Right lobe of liver (tissue), 6 donors: ENCODE results near the gene ADGRL3. TPM values are rescaled to one million over a fixed set of nuclear protein-coding genes. Genes with fewer than 3 reads are reported as not detected.

Source experiments
- ATAC-seq, 4 donors: fragments of 200-7000 bp; cut with Tn5 transposase; one replicate each; pipeline ENCODE4 v1.9.1; 2020; ENCODE audit warnings: mild to moderate bottlenecking in 4 of 4, moderate library complexity in 4 of 4
- DNase-seq, 3 donors: peaks; one replicate each; pipeline ENCODE4 v3.0.0-alpha.2; 2020
- H3K27ac ChIP-seq, 3 donors: fragments of 200-600 bp; one replicate each; pipeline ENCODE4 v1.8.0; 2022
- H3K27me3 ChIP-seq, 2 donors: fragments of 200-600 bp; one replicate each; pipeline ENCODE4 v1.8.0; 2022
- H3K36me3 ChIP-seq, 4 donors: fragments of 200-600 bp; sonication (generic) in 1 of 4; one replicate each; pipeline versions ENCODE4 v1.5.1 to v1.8.0; 2017 to 2022; ENCODE audit warnings: control low read depth in 1 of 4
- H3K4me1 ChIP-seq, 4 donors: fragments of 200-600 bp; sonication (generic) in 1 of 4; one replicate each; pipeline versions ENCODE4 v1.5.1 to v1.8.0; 2017 to 2022; ENCODE audit warnings: control low read depth in 1 of 4
- H3K4me3 ChIP-seq, 3 donors: fragments of 200-600 bp; one replicate each; pipeline ENCODE4 v1.8.0; 2022
- H3K9me3 ChIP-seq, 4 donors: fragments of 200-600 bp; sonication (generic) in 1 of 4; one replicate each; pipeline versions ENCODE4 v1.5.1 to v1.8.0; 2017 to 2022; ENCODE audit warnings: control low read depth in 1 of 4
- CTCF ChIP-seq, 4 donors: fragments of 200-600 bp in 3 of 4; fragments of 450-650 bp in 1 of 4; IDR thresholded peaks; one replicate each; pipeline versions ENCODE4 v1.5.1 to v1.8.0; 2016 to 2022; ENCODE audit warnings: antibody characterized with exemption in 4 of 4, mild to moderate bottlenecking in 2 of 4
- POLR2A ChIP-seq: fragments of 450-650 bp; IDR thresholded peaks from one replicate; pipeline ENCODE4 v1.6.1; 2017; ENCODE audit warnings: antibody characterized with exemption, mild to moderate bottlenecking
- WGBS: methylation state at CpG from one replicate; pipeline ENCODE4 v1.1.6; 2018; ENCODE audit warnings: low coverage, low lambda C conversion rate; ENCODE audit not compliant: insufficient coverage; ENCODE audit errors: missing lambda C conversion rate; 5-methylcytosine and 5-hydroxymethylcytosine counted together
- intact Hi-C, 2 donors: fragments of 100-400 bp; cut with DNase I; formaldehyde crosslinking; loops; one replicate each; pipeline versions ENCODE4 v1.11.2 to v1.14.1; 2022
- total RNA-seq, 6 experiments: library from RNA; depleted of rRNA in 2 of 6; stranded (reverse); fragments of >200 nt in 2 of 6; fragmentation: NEBNext Ultra II Directional in 3 of 6; extraction: Animal tissue kit (Norgen Biotek cat#: 25700) in 3 of 6; gene quantifications; one replicate each; pipeline versions ENCODE4 v1.1.0 to v1.2.4, GENCODE V29; 2016 to 2023
- donor health status: DM: no; HTN: yes; CAD: no.
- donor health status: DM: no; HTN: no; CAD: no.
- donor health status: DM: no; HTN: no; CAD: no.
- donor health status: DM: no; HTN: yes; CAD: no.
- donor health status: DM: no; HTN: yes; CAD: no.

Gene ADGRL3
- total RNA-seq, 6 experiments from 2014 or later = 0.06 to 1.1 (median 0.35) TPM

DNA sequence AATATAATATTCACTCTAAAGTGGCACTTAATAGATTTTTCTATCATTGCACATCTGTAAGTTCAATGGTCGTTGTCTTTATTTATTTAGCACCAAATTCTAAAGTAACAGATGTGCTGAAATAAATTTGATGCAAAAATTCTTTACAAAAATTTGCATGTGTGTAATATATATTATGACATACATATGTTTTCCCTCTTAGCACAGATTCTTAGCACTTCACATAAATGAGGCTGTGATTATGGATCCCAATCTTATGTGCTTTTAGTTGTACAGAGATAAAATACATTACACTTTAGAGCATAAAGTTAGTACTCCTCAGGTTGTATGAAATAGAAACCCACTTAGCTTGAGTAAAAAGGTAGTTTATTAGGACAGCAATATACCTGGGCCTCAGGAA lies 915.1 kb downstream of the ADGRL3 start:
- DNase-seq (no peak), ATAC-seq (no peak)
- Histone ChIP-seq H3K27ac (no peak overlapping the region), H3K4me3 (no peak overlapping the region), H3K9me3 (no peaks in the 10 kb centered on the region), H3K4me1 (no peaks in the 10 kb centered on the region), H3K36me3 (no peaks in the 10 kb centered on the region), H3K27me3 (no peaks in the 10 kb centered on the region)
- WGBS = 48% methylated on average over 1 of the region's 1 CpG
- TF ChIP-seq POLR2A = no peak
- no peak for TF ChIP-seq CTCF (IDR thresholded peaks at IDR 0.05)
- intact Hi-C loops = no loop called here

DNA sequence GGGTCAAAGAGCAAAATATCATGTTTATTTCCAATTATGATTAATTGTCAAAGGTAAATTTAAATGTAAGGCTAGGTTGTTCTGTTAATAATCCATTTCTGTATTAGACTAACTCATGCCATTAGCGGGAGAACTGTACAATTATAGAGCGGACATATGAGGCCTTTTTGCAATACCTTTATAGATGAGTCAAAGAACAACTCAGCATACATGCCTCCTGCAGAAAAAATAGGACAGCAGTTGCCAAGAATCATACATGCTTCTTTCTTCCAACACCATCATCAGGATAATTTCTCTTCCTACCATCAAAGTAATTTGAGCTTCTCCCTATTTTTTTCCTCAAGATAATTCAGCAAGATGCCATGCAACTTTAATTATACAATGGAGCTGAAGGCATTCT lies 917.8 kb downstream of the ADGRL3 start:
- DNase-seq = no peak
- H3K36me3 ChIP-seq = no peaks in the 10 kb centered on the region
- WGBS = 63% methylated on average over 2 of the region's 2 CpGs

DNA sequence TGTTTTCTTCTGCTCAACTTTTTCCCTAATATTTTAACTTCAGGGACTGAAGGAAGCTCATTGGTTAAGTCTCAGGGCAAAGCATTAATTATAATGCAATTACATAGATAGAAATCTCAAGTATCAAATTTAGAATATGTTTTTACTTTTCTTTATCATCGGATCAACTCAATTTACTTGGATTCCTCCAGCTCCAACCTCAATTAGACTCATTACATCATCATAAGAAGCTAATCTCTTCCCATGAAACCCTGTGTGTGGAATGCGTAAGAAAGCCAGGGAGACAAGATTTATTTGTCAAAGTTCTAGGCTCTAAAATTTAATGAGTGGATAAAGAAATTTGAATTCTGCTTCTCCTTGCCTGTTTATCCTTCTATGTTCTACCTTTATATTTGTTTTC lies 918.4 kb downstream of the ADGRL3 start:
- ATAC-seq (no peak), DNase-seq (no peak)
- WGBS = 66% methylated on average over 2 of the region's 2 CpGs
- intact Hi-C loops = no loop called here
- H3K4me1 ChIP-seq = no peaks in the 10 kb centered on the region
- H3K9me3 ChIP-seq = no peaks in the 10 kb centered on the region
- no peaks in the 10 kb centered on the region for H3K27me3 ChIP-seq
- no peak overlapping the region for H3K4me3 ChIP-seq
- no peaks in the 10 kb centered on the region for H3K36me3 ChIP-seq
- TF ChIP-seq CTCF (IDR thresholded peaks at IDR 0.05) (no peak), POLR2A (no peak)
- no peak overlapping the region for H3K27ac ChIP-seq

More for the DNA sequence above, 917.8 kb downstream of the ADGRL3 start:
- Histone ChIP-seq H3K9me3 (no peaks in the 10 kb centered on the region), H3K4me1 (no peaks in the 10 kb centered on the region), H3K27me3 (no peaks in the 10 kb centered on the region), H3K4me3 (no peak overlapping the region), H3K27ac (no peak overlapping the region)
- TF ChIP-seq CTCF (IDR thresholded peaks at IDR 0.05) (no peak), POLR2A (no peak)
- ATAC-seq = no peak
- intact Hi-C loops = no loop called here

DNA sequence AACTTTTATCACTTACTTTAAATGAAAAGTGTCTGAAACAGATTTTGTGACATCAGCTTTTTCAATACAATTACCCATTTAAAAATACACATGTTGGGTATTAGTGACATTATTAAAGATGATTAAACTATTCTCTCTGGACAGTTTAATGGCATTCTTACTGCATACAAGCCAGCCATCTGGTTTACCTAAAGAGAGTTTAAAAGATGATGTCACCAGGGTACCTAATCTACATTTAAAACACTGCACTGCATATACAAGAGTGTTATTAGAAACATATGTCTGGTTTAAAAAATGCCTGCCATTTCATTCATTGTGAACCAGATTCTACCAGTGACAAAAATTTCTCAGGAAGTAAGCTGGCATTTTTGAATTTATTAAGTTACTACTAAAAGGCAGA lies 919.1 kb downstream of the ADGRL3 start:
- ATAC-seq (no peak), DNase-seq (no peak)
- no peaks in the 10 kb centered on the region for H3K27me3 ChIP-seq
- H3K27ac ChIP-seq = no peak overlapping the region
- H3K9me3 ChIP-seq = no peaks in the 10 kb centered on the region
- no peak for TF ChIP-seq CTCF (IDR thresholded peaks at IDR 0.05)
- no peak for TF ChIP-seq POLR2A
- intact Hi-C loops = no loop called here
- no peaks in the 10 kb centered on the region for H3K36me3 ChIP-seq
- H3K4me3 ChIP-seq = no peak overlapping the region
- H3K4me1 ChIP-seq = no peaks in the 10 kb centered on the region

GRCh38 chr4:62126064-62126732 lies 926.1 kb downstream of the ADGRL3 start:
- intact Hi-C loops = no loop called here
- Histone ChIP-seq H3K27ac (no peak overlapping the region), H3K4me1 (no peaks in the 10 kb centered on the region), H3K27me3 (peaks cover 0 to 3% of the 10 kb centered on the region in 2 donors), H3K4me3 (no peak overlapping the region), H3K36me3 (no peaks in the 10 kb centered on the region), H3K9me3 (no peaks in the 10 kb centered on the region)
- ATAC-seq (no peak), DNase-seq (no peak)
- TF ChIP-seq POLR2A (no peak), CTCF (IDR thresholded peaks at IDR 0.05) (no peak)
